GM19397 (cell line): Measurements from ENCODE around the gene NINL.
"Not testable (repeated sequence)": the region's sequence is repeated elsewhere in the genome, so short reads cannot be mapped to it uniquely, and the experiment has no call there.

Source experiments
- ATAC-seq: cut with Tn5 transposase; IDR thresholded peaks from one replicate; pipeline ENCODE4 v1.9.1; 2021; ENCODE audit warnings: mild to moderate bottlenecking, moderate library complexity; ENCODE audit not compliant: unreplicated experiment

The NINL gene

GRCh38 chr20:25553819-25554296 is 31.5 kb downstream of the NINL start:
- ATAC-seq = no peak

- ATAC-seq = no peak
Observed at GRCh38 chr20:25552977-25553376, 32.4 kb downstream of the NINL start.

GRCh38 chr20:25551413-25552215 is 33.7 kb downstream of the NINL start:
- ATAC-seq = no peak

- not testable (repeated sequence) for ATAC-seq
Observed at GRCh38 chr20:25550645-25551337, 34.5 kb downstream of the NINL start.

- ATAC-seq = no peak
Observed at GRCh38 chr20:25549843-25550477, 35.4 kb downstream of the NINL start.

GRCh38 chr20:25549172-25549773 is 36.1 kb downstream of the NINL start:
- no peak for ATAC-seq

- ATAC-seq = no peak
Observed at GRCh38 chr20:25548613-25549086, 36.7 kb downstream of the NINL start.

GRCh38 chr20:25547999-25548398 is 37.3 kb downstream of the NINL start:
- ATAC-seq = no peak

GRCh38 chr20:25547063-25547462 is 38.3 kb downstream of the NINL start:
- no peak for ATAC-seq

- no peak for ATAC-seq
Observed at GRCh38 chr20:25546048-25546447, 39.3 kb downstream of the NINL start.

GRCh38 chr20:25545171-25545570 is 40.2 kb downstream of the NINL start:
- no peak for ATAC-seq

GRCh38 chr20:25544734-25545133 is 40.6 kb downstream of the NINL start:
- ATAC-seq = no peak

GRCh38 chr20:25544311-25544710 is 41.0 kb downstream of the NINL start:
- no peak for ATAC-seq

- ATAC-seq = no peak
Observed at GRCh38 chr20:25543068-25543467, 42.3 kb downstream of the NINL start.

GRCh38 chr20:25541676-25542075 is 43.7 kb downstream of the NINL start:
- no peak for ATAC-seq

- ATAC-seq = no peak
Observed at GRCh38 chr20:25539742-25540672, 45.3 kb downstream of the NINL start.

- ATAC-seq = no peak
Observed at GRCh38 chr20:25538838-25539665, 46.3 kb downstream of the NINL start.

- ATAC-seq = no peak
Observed at GRCh38 chr20:25537890-25538289, 47.4 kb downstream of the NINL start.

GRCh38 chr20:25535762-25536161 is 49.6 kb downstream of the NINL start:
- no peak for ATAC-seq
